HEK293 (cell line): ENCODE measurements around the gene WNK4.

Experiments used
- CTCF ChIP-seq: fragments of 450-650 bp; formaldehyde crosslinking; IDR thresholded peaks from 2 replicates; pipeline ENCODE4 v1.5.1; 2016; ENCODE audit warnings: missing biosample characterization, missing genetic modification characterization
- KLF9 ChIP-seq: fragments of 450-650 bp; formaldehyde crosslinking; IDR thresholded peaks from 2 replicates; pipeline ENCODE4 v1.5.1; 2016; ENCODE audit warnings: missing biosample characterization, missing genetic modification characterization, low read depth
- SALL2 ChIP-seq: fragments of 450-650 bp; formaldehyde crosslinking; IDR thresholded peaks from 2 replicates; pipeline ENCODE4 v1.5.0; 2017; ENCODE audit warnings: missing biosample characterization, mild to moderate bottlenecking, missing genetic modification characterization, borderline replicate concordance
- TCF7L2 ChIP-seq: IDR thresholded peaks from 2 replicates; pipeline ENCODE4 v1.6.1; 2011; ENCODE audit warnings: low read depth, mild to moderate bottlenecking, inconsistent platforms, low read length, moderate library complexity, borderline replicate concordance
- ZNF16 ChIP-seq: fragments of 450-650 bp; formaldehyde crosslinking; IDR thresholded peaks from 2 replicates; pipeline ENCODE4 v1.5.1; 2016; ENCODE audit warnings: low read depth, missing biosample characterization, missing genetic modification characterization
- ZNF202 ChIP-seq: fragments of 450-650 bp; formaldehyde crosslinking; IDR thresholded peaks from 2 replicates; pipeline ENCODE4 v1.5.1; 2016; ENCODE audit warnings: missing biosample characterization, missing genetic modification characterization, borderline replicate concordance
- ZNF274 ChIP-seq, 2 experiments: fragments of 200-500 bp in 1 of 2; fragments of 450-650 bp in 1 of 2; sonication (Bioruptor generic) in 1 of 2; formaldehyde crosslinking in 1 of 2; IDR thresholded peaks; 2 replicates each; pipeline versions ENCODE4 v1.5.1 to v1.6.1; 2014 to 2016; ENCODE audit warnings: borderline replicate concordance in 1 of 2, inconsistent platforms in 1 of 2, low read length in 1 of 2, missing biosample characterization in 1 of 2, missing genetic modification characterization in 1 of 2
- ZNF426 ChIP-seq: fragments of 450-650 bp; formaldehyde crosslinking; IDR thresholded peaks from 2 replicates; pipeline ENCODE4 v1.5.1; 2017; ENCODE audit warnings: missing biosample characterization, missing genetic modification characterization, mild to moderate bottlenecking, inconsistent platforms, moderate library complexity
- ZNF560 ChIP-seq: fragments of 450-650 bp; formaldehyde crosslinking; IDR thresholded peaks from 2 replicates; pipeline ENCODE4 v1.5.1; 2017; ENCODE audit warnings: missing biosample characterization, missing genetic modification characterization, borderline replicate concordance
- ZNF664 ChIP-seq: fragments of 450-650 bp; formaldehyde crosslinking; IDR thresholded peaks from 2 replicates; pipeline ENCODE4 v1.5.1; 2016; ENCODE audit warnings: missing biosample characterization, missing genetic modification characterization
- ZNF776 ChIP-seq: fragments of 450-650 bp; formaldehyde crosslinking; IDR thresholded peaks from 2 replicates; pipeline ENCODE4 v1.5.0; 2017; ENCODE audit warnings: missing biosample characterization, missing genetic modification characterization, borderline replicate concordance
- ZXDB ChIP-seq: fragments of 450-650 bp; formaldehyde crosslinking; IDR thresholded peaks from 2 replicates; pipeline ENCODE4 v1.5.1; 2016; ENCODE audit warnings: missing biosample characterization, missing genetic modification characterization
- TF ChIP-seq, protein P1 (sequence below): fragments of 450-650 bp; formaldehyde crosslinking; IDR thresholded peaks from 2 replicates; pipeline ENCODE4 v1.5.1; 2016; ENCODE audit warnings: missing biosample characterization, missing genetic modification characterization

DNA sequence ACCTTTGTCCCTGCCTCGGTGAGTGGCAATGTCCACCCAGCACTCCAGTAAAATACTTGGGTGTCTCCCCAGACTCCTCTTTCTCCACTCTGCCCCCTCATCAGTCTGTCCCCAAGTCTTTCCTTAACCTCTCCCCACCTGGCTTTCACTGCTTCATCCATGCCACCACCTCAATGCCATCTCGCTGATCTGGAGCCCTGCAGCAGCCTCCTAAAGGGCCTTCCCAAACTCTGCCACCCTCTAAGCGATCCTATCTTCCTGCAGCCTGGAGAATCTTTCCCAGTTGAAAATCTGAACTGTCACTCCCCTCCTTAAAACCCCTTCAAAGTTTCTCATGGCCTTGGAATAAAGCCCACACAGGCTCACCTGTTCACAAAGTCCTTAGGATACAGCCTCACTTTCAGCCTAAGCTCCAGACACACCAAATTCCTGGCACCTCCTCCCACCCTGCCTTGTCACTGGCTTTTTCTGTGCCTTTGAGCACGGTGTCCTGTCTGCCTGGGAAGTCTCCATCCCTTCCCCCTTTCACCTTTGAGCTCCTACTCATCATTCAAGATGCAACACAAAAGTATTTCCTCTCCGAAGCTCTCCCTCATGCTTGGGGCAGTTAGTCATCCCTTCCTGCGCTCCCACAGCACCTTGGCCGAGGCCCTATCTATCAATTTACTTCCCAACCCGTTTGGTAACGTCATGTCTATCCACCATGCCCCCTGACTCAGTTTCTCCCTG, 2.8 kb downstream of the WNK4 start:
- TF ChIP-seq CTCF (tag by site-specific recombination) (no peak), ZNF202 (tag by site-specific recombination) (no peak), ZNF560 (tag by site-specific recombination) (no peak), ZNF274 (IDR thresholded peaks at IDR 0.05; ENCODE audit: low read length) (no peak), ZNF274 (tag by site-specific recombination; IDR thresholded peaks at IDR 0.05; ENCODE audit: borderline replicate concordance) (no peak), ZXDB (tag by site-specific recombination) (no peak), ZNF16 (tag by site-specific recombination) (no peak), ZNF664 (no peak), ZNF426 (tag by site-specific recombination) (no peak), ZNF776 (tag by site-specific recombination) (no peak), KLF9 (tag by site-specific recombination) (no peak), SALL2 (tag by site-specific recombination) (no peak), TCF7L2 (no peak)
- TF ChIP-seq, protein P1, sequence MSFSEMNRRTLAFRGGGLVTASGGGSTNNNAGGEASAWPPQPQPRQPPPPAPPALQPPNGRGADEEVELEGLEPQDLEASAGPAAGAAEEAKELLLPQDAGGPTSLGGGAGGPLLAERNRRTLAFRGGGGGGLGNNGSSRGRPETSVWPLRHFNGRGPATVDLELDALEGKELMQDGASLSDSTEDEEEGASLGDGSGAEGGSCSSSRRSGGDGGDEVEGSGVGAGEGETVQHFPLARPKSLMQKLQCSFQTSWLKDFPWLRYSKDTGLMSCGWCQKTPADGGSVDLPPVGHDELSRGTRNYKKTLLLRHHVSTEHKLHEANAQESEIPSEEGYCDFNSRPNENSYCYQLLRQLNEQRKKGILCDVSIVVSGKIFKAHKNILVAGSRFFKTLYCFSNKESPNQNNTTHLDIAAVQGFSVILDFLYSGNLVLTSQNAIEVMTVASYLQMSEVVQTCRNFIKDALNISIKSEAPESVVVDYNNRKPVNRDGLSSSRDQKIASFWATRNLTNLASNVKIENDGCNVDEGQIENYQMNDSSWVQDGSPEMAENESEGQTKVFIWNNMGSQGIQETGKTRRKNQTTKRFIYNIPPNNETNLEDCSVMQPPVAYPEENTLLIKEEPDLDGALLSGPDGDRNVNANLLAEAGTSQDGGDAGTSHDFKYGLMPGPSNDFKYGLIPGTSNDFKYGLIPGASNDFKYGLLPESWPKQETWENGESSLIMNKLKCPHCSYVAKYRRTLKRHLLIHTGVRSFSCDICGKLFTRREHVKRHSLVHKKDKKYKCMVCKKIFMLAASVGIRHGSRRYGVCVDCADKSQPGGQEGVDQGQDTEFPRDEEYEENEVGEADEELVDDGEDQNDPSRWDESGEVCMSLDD (tag by site-specific recombination), result no peak
